GM19468 (cell line): ENCODE results near the gene NBAS.
A peak's percentile ranks its signal among the peaks of the same experiment; 100 is the strongest.

Experiments
- ATAC-seq: cut with Tn5 transposase; IDR thresholded peaks from one replicate; pipeline ENCODE4 v1.9.1; 2021; ENCODE audit warnings: mild to moderate bottlenecking, moderate library complexity, moderate number of reproducible peaks; ENCODE audit not compliant: unreplicated experiment; ENCODE audit errors: extremely low read depth

Gene NBAS

GRCh38 chr2:15159206-15159605 lies 401.9 kb downstream of the NBAS start:
- no peak for ATAC-seq

GRCh38 chr2:15158532-15158931 lies 402.6 kb downstream of the NBAS start:
- no peak for ATAC-seq

- ATAC-seq = no peak
Measured at GRCh38 chr2:15158100-15158499, 403.0 kb downstream of the NBAS start.

GRCh38 chr2:15155959-15156574 lies 405.1 kb downstream of the NBAS start:
- ATAC-seq = no peak

- no peak for ATAC-seq
Measured at GRCh38 chr2:15154297-15154696, 406.8 kb downstream of the NBAS start.

GRCh38 chr2:15152382-15152781 lies 408.8 kb downstream of the NBAS start:
- ATAC-seq = no peak

GRCh38 chr2:15149063-15149462 lies 412.1 kb downstream of the NBAS start:
- no peak for ATAC-seq

GRCh38 chr2:15147591-15147990 lies 413.5 kb downstream of the NBAS start:
- no peak for ATAC-seq

GRCh38 chr2:15146960-15147359 lies 414.2 kb downstream of the NBAS start:
- no peak for ATAC-seq

GRCh38 chr2:15145919-15146318 lies 415.2 kb downstream of the NBAS start:
- ATAC-seq = no peak

- no peak for ATAC-seq
Measured at GRCh38 chr2:15145046-15145817, 415.9 kb downstream of the NBAS start.

- ATAC-seq = peak; percentile 100
Measured at GRCh38 chr2:15142069-15142689, 419.0 kb downstream of the NBAS start.

- ATAC-seq = no peak
Measured at GRCh38 chr2:15141211-15141610, 419.9 kb downstream of the NBAS start.

GRCh38 chr2:15136639-15137038 lies 424.5 kb downstream of the NBAS start:
- no peak for ATAC-seq

- no peak for ATAC-seq
Measured at GRCh38 chr2:15134957-15135356, 426.2 kb downstream of the NBAS start.

- no peak for ATAC-seq
Measured at GRCh38 chr2:15133461-15133860, 427.7 kb downstream of the NBAS start.

GRCh38 chr2:15128846-15129245 lies 432.3 kb downstream of the NBAS start:
- no peak for ATAC-seq

- ATAC-seq = no peak
Measured at GRCh38 chr2:15127876-15128275, 433.3 kb downstream of the NBAS start.

GRCh38 chr2:15127301-15127700 lies 433.8 kb downstream of the NBAS start:
- no peak for ATAC-seq

GRCh38 chr2:15126373-15126772 lies 434.8 kb downstream of the NBAS start:
- no peak for ATAC-seq

GRCh38 chr2:15122915-15123314 lies 438.2 kb downstream of the NBAS start:
- ATAC-seq = no peak
